Upper lobe of left lung (tissue), 4 donors: Measurements from ENCODE around the gene PHKG1.

Source experiments
- CTCF ChIP-seq, 6 experiments: fragments of 450-650 bp in 4 of 6; fragments of 200-600 bp in 2 of 6; sonication (generic) in 2 of 6; IDR thresholded peaks; one replicate each; pipeline ENCODE4 v1.5.1; 2016 to 2019; ENCODE audit warnings: antibody characterized with exemption in 6 of 6
- EP300 ChIP-seq, 4 donors: sonication (generic); formaldehyde crosslinking; IDR thresholded peaks; one replicate each; pipeline ENCODE4 v1.5.1; 2017; ENCODE audit warnings: antibody characterized with exemption in 4 of 4, control low read depth in 2 of 4
- POLR2A ChIP-seq, 4 donors: fragments of 450-650 bp; IDR thresholded peaks; one replicate each; pipeline ENCODE4 v1.5.1; 2016 to 2017; ENCODE audit warnings: antibody characterized with exemption in 4 of 4, mild to moderate bottlenecking in 2 of 4
- POLR2AphosphoS5 ChIP-seq, 2 donors: sonication (generic); formaldehyde crosslinking; IDR thresholded peaks; one replicate each; pipeline ENCODE4 v1.5.1; 2017; ENCODE audit warnings: antibody characterized with exemption in 2 of 2

DNA sequence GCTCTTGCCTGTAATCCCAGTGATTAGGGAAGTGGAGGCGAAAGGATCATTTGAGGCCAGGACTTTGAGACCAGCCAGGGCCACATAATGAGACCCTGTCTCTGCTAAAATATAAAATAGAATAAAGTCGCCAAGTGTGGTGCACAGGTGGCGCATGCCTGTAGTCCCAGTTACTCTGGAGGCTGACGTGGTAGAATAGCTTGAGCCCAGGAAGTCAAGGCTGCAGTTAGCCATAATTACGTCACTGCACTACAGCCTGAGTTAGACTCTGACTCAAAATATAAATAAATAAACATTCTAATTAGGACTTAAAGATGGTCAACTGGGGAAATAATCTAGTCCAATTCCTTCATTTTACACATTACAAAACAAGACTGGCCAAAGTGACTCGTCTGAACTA, 12.8 kb upstream of the PHKG1 start:
- TF ChIP-seq CTCF (IDR thresholded peaks at IDR 0.05) (no peak), EP300 (IDR thresholded peaks at IDR 0.05) (no peak), POLR2AphosphoS5 (IDR thresholded peaks at IDR 0.05) (no peak), POLR2A (IDR thresholded peaks at IDR 0.05) (no peak)
